Stimulated activated effector memory CD8-positive, alpha-beta T cell treated with anti-CD3 and anti-CD28 coated beads, Interleukin-12 subunit alpha, Interleukin-12 subunit beta, amount 100 ng/mL, for 72 hours (primary cell): ENCODE data around the gene BCCIP.

ENCODE experiments used
- ATAC-seq: fragments of 150-1000 bp; cut with Tn5 transposase; 2 replicates; pipeline ENCODE4 v1.10.0; 2021
- DNase-seq, 2 donors: peaks; one replicate each; pipeline ENCODE4 v3.0.0; 2021 to 2022; ENCODE audit warnings: low spot score in 2 of 2
- H3K27ac Mint-ChIP-seq: one replicate; pipeline ENCODE4 v1.8.0; 2022; ENCODE audit warnings: mild to moderate bottlenecking, mixed read lengths
- H3K36me3 Mint-ChIP-seq: one replicate; pipeline ENCODE4 v1.8.0; 2022; ENCODE audit warnings: mild to moderate bottlenecking, mixed read lengths
- H3K4me1 Mint-ChIP-seq: one replicate; pipeline ENCODE4 v1.8.0; 2022; ENCODE audit warnings: mixed read lengths
- H3K4me3 Mint-ChIP-seq: one replicate; pipeline ENCODE4 v1.8.0; 2022; ENCODE audit warnings: mild to moderate bottlenecking, mixed read lengths
- H3K9me3 Mint-ChIP-seq: one replicate; pipeline ENCODE4 v1.8.0; 2022; ENCODE audit warnings: mixed read lengths

BCCIP gene

GRCh38 chr10:125822878-125823662 is at the start of gene BCCIP, which contains the start of gene UROS:
TSS of gene BCCIP (plus strand) at chr10:125823546. CDS start at chr10:125823558, 12 bp downstream.
TSS of gene UROS (minus strand) at chr10:125823258. CDS start at chr10:125816499, 6,759 bp downstream.
- ATAC-seq (peak; percentile 89), DNase-seq (peak; percentile 87 to 95)
- Mint-ChIP-seq H3K4me3 (no peak within 1 kb of the TSS), H3K9me3 (no peaks in the 10 kb centered on the region), H3K27ac (no peak within 1 kb of the TSS), H3K36me3 (peaks cover 40% of the 10 kb centered on the region), H3K4me1 (peaks cover 29% of the 10 kb centered on the region)

GRCh38 chr10:125773687-125774543 is 49.4 kb upstream of the BCCIP start:
- Mint-ChIP-seq H3K4me3 (no peak overlapping the region), H3K27ac (no peak overlapping the region), H3K9me3 (no peaks in the 10 kb centered on the region), H3K36me3 (no peaks in the 10 kb centered on the region), H3K4me1 (no peaks in the 10 kb centered on the region)
- ATAC-seq = no peak
- no peak for DNase-seq

GRCh38 chr10:125774581-125775191 is 48.7 kb upstream of the BCCIP start:
- Mint-ChIP-seq H3K36me3 (no peaks in the 10 kb centered on the region), H3K4me1 (no peaks in the 10 kb centered on the region), H3K27ac (no peak overlapping the region), H3K4me3 (no peak overlapping the region), H3K9me3 (no peaks in the 10 kb centered on the region)
- ATAC-seq = no peak
- no peak for DNase-seq

- no peak for ATAC-seq
- no peaks in the 10 kb centered on the region for H3K4me1 Mint-ChIP-seq
- H3K4me3 Mint-ChIP-seq = no peak within 1 kb of the TSS
These were observed 47.7 kb upstream of the BCCIP start, which contains the start of gene MMP21 for GRCh38 chr10:125775491-125776106. TSS of gene MMP21 (minus strand) at chr10:125775821. CDS start at chr10:125775821, 0 bp downstream.

GRCh38 chr10:125777806-125778205 is 45.5 kb upstream of the BCCIP start:
- H3K9me3 Mint-ChIP-seq = no peaks in the 10 kb centered on the region
- DNase-seq (no peak), ATAC-seq (no peak)
- H3K4me3 Mint-ChIP-seq = no peak overlapping the region
- H3K36me3 Mint-ChIP-seq = no peaks in the 10 kb centered on the region
- H3K4me1 Mint-ChIP-seq = no peaks in the 10 kb centered on the region
- no peak overlapping the region for H3K27ac Mint-ChIP-seq

More at GRCh38 chr10:125775491-125776106, 47.7 kb upstream of the BCCIP start, which contains the start of gene MMP21:
- Mint-ChIP-seq H3K36me3 (no peaks in the 10 kb centered on the region), H3K27ac (no peak within 1 kb of the TSS), H3K9me3 (no peaks in the 10 kb centered on the region)
- DNase-seq = no peak

- H3K36me3 Mint-ChIP-seq = no peaks in the 10 kb centered on the region
These were observed 44.8 kb upstream of the BCCIP start for GRCh38 chr10:125778556-125778955.

GRCh38 chr10:125779403-125780327 is 43.7 kb upstream of the BCCIP start:
- no peak overlapping the region for H3K4me3 Mint-ChIP-seq
- DNase-seq = no peak
- no peak overlapping the region for H3K27ac Mint-ChIP-seq
- no peaks in the 10 kb centered on the region for H3K9me3 Mint-ChIP-seq
- no peaks in the 10 kb centered on the region for H3K36me3 Mint-ChIP-seq
- ATAC-seq = no peak
- H3K4me1 Mint-ChIP-seq = no peaks in the 10 kb centered on the region

More at GRCh38 chr10:125778556-125778955, 44.8 kb upstream of the BCCIP start:
- ATAC-seq = no peak
- Mint-ChIP-seq H3K4me1 (no peaks in the 10 kb centered on the region), H3K27ac (no peak overlapping the region), H3K4me3 (no peak overlapping the region), H3K9me3 (no peaks in the 10 kb centered on the region)
- DNase-seq = no peak

- ATAC-seq (no peak), DNase-seq (no peak)
- Mint-ChIP-seq H3K36me3 (no peaks in the 10 kb centered on the region), H3K4me3 (no peak overlapping the region), H3K4me1 (no peaks in the 10 kb centered on the region), H3K9me3 (no peaks in the 10 kb centered on the region), H3K27ac (no peak overlapping the region)
These were observed 42.0 kb upstream of the BCCIP start for GRCh38 chr10:125781374-125781773.

- ATAC-seq (no peak), DNase-seq (no peak)
- no peaks in the 10 kb centered on the region for H3K36me3 Mint-ChIP-seq
- no peaks in the 10 kb centered on the region for H3K9me3 Mint-ChIP-seq
- H3K4me1 Mint-ChIP-seq = peaks cover 5% of the 10 kb centered on the region
- H3K27ac Mint-ChIP-seq = no peak overlapping the region
- H3K4me3 Mint-ChIP-seq = no peak overlapping the region
These were observed 41.3 kb upstream of the BCCIP start for GRCh38 chr10:125782054-125782453.

GRCh38 chr10:125782616-125783015 is 40.7 kb upstream of the BCCIP start:
- no peak for ATAC-seq
- Mint-ChIP-seq H3K4me1 (peaks cover 11% of the 10 kb centered on the region), H3K9me3 (no peaks in the 10 kb centered on the region)

GRCh38 chr10:125783408-125783807 is 39.9 kb upstream of the BCCIP start:
- H3K4me3 Mint-ChIP-seq = no peak overlapping the region

More at GRCh38 chr10:125782616-125783015, 40.7 kb upstream of the BCCIP start:
- Mint-ChIP-seq H3K36me3 (no peaks in the 10 kb centered on the region), H3K27ac (no peak overlapping the region), H3K4me3 (no peak overlapping the region)
- no peak for DNase-seq

GRCh38 chr10:125783957-125784356 is 39.4 kb upstream of the BCCIP start:
- Mint-ChIP-seq H3K36me3 (no peaks in the 10 kb centered on the region), H3K4me1 (peaks cover 24% of the 10 kb centered on the region), H3K9me3 (no peaks in the 10 kb centered on the region), H3K27ac (no peak overlapping the region), H3K4me3 (no peak overlapping the region)
- ATAC-seq (no peak), DNase-seq (no peak)

More at GRCh38 chr10:125783408-125783807, 39.9 kb upstream of the BCCIP start:
- no peak for ATAC-seq
- no peak for DNase-seq
- Mint-ChIP-seq H3K36me3 (no peaks in the 10 kb centered on the region), H3K27ac (no peak overlapping the region), H3K4me1 (peaks cover 19% of the 10 kb centered on the region), H3K9me3 (no peaks in the 10 kb centered on the region)

GRCh38 chr10:125785791-125786190 is 37.6 kb upstream of the BCCIP start:
- Mint-ChIP-seq H3K27ac (no peak overlapping the region), H3K4me3 (no peak overlapping the region), H3K36me3 (peaks cover 6% of the 10 kb centered on the region), H3K4me1 (peaks cover 28% of the 10 kb centered on the region), H3K9me3 (no peaks in the 10 kb centered on the region)
- DNase-seq (no peak), ATAC-seq (no peak)
